Right lobe of liver (tissue), 6 donors: ENCODE data around the gene FRMD4B. TPM values are rescaled to one million over a fixed set of nuclear protein-coding genes. Genes with fewer than 3 reads are reported as not detected.

Source experiments
- ATAC-seq, 4 donors: fragments of 200-7000 bp; cut with Tn5 transposase; one replicate each; pipeline ENCODE4 v1.9.1; 2020; ENCODE audit warnings: mild to moderate bottlenecking in 4 of 4, moderate library complexity in 4 of 4
- DNase-seq, 3 donors: peaks; one replicate each; pipeline ENCODE4 v3.0.0-alpha.2; 2020
- H3K27ac ChIP-seq, 3 donors: fragments of 200-600 bp; one replicate each; pipeline ENCODE4 v1.8.0; 2022
- H3K27me3 ChIP-seq, 2 donors: fragments of 200-600 bp; one replicate each; pipeline ENCODE4 v1.8.0; 2022
- H3K36me3 ChIP-seq, 4 donors: fragments of 200-600 bp; sonication (generic) in 1 of 4; one replicate each; pipeline versions ENCODE4 v1.5.1 to v1.8.0; 2017 to 2022; ENCODE audit warnings: control low read depth in 1 of 4
- H3K4me1 ChIP-seq, 4 donors: fragments of 200-600 bp; sonication (generic) in 1 of 4; one replicate each; pipeline versions ENCODE4 v1.5.1 to v1.8.0; 2017 to 2022; ENCODE audit warnings: control low read depth in 1 of 4
- H3K4me3 ChIP-seq, 3 donors: fragments of 200-600 bp; one replicate each; pipeline ENCODE4 v1.8.0; 2022
- H3K9me3 ChIP-seq, 4 donors: fragments of 200-600 bp; sonication (generic) in 1 of 4; one replicate each; pipeline versions ENCODE4 v1.5.1 to v1.8.0; 2017 to 2022; ENCODE audit warnings: control low read depth in 1 of 4
- CTCF ChIP-seq, 4 donors: fragments of 200-600 bp in 3 of 4; fragments of 450-650 bp in 1 of 4; IDR thresholded peaks; one replicate each; pipeline versions ENCODE4 v1.5.1 to v1.8.0; 2016 to 2022; ENCODE audit warnings: antibody characterized with exemption in 4 of 4, mild to moderate bottlenecking in 2 of 4
- POLR2A ChIP-seq: fragments of 450-650 bp; IDR thresholded peaks from one replicate; pipeline ENCODE4 v1.6.1; 2017; ENCODE audit warnings: antibody characterized with exemption, mild to moderate bottlenecking
- WGBS: methylation state at CpG from one replicate; pipeline ENCODE4 v1.1.6; 2018; ENCODE audit warnings: low coverage, low lambda C conversion rate; ENCODE audit not compliant: insufficient coverage; ENCODE audit errors: missing lambda C conversion rate; 5-methylcytosine and 5-hydroxymethylcytosine counted together
- intact Hi-C, 2 donors: fragments of 100-400 bp; cut with DNase I; formaldehyde crosslinking; loops; one replicate each; pipeline versions ENCODE4 v1.11.2 to v1.14.1; 2022
- total RNA-seq, 6 experiments: library from RNA; depleted of rRNA in 2 of 6; stranded (reverse); fragments of >200 nt in 2 of 6; fragmentation: NEBNext Ultra II Directional in 3 of 6; extraction: Animal tissue kit (Norgen Biotek cat#: 25700) in 3 of 6; gene quantifications; one replicate each; pipeline versions ENCODE4 v1.1.0 to v1.2.4, GENCODE V29; 2016 to 2023
- donor health status: DM: no; HTN: yes; CAD: no.
- donor health status: DM: no; HTN: no; CAD: no.
- donor health status: DM: no; HTN: no; CAD: no.
- donor health status: DM: no; HTN: yes; CAD: no.
- donor health status: DM: no; HTN: yes; CAD: no.

FRMD4B gene
- total RNA-seq, 6 experiments from 2014 or later, result 9.2 to 21.0 (median 12.3) TPM

- TF ChIP-seq POLR2A, result no peak
- peak; percentile 16 to 27 (median 26) for TF ChIP-seq CTCF (IDR thresholded peaks at IDR 0.05)
- no peaks in the 10 kb centered on the region for H3K4me1 ChIP-seq
- H3K9me3 ChIP-seq, result no peaks in the 10 kb centered on the region
- no peak overlapping the region for H3K27ac ChIP-seq
- intact Hi-C loops, result no loop called here
- H3K4me3 ChIP-seq, result no peak overlapping the region
- no peaks in the 10 kb centered on the region for H3K27me3 ChIP-seq
- DNase-seq (no peak), ATAC-seq (no peak)
- no peaks in the 10 kb centered on the region for H3K36me3 ChIP-seq
Measured at GRCh38 chr3:69426967-69427304, 41.0 kb upstream of the FRMD4B start.

DNA sequence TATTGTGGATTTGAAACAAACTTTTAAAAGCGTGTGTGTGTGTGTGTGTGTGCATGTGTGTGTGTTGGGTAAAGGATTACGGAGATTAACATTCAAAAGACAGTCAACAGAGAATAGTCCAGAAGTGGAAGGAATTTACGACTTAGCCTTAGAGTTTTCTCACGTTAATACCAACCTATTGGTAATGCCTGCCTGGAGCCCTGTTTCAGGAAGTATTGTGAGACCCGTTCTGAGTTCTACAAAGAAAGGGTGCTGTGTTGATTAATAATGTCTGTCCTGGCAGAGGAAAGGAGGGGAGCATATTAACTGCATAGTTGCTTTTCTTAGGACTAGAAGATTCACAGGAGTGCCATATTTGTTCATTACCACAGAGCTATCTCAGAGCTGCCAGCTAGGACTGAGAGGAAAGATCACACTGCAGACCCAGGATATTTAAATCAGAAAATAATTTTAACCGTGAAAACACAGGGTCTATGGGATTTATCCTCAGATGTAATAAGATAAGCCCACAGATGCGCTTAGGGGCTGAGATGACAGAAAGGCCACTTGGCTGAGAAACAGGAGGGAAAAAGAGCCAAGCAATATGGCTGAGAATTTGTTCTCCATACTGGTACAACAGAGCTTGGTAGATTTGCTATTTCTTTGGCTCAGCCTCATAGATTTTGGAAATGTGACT lies 40.5 kb upstream of the FRMD4B start:
- intact Hi-C loops, result no loop called here
- WGBS, result 61% methylated on average over 7 of the region's 7 CpGs
- Histone ChIP-seq H3K9me3 (no peaks in the 10 kb centered on the region), H3K27me3 (no peaks in the 10 kb centered on the region), H3K27ac (no peak overlapping the region), H3K4me3 (no peak overlapping the region), H3K4me1 (no peaks in the 10 kb centered on the region), H3K36me3 (no peaks in the 10 kb centered on the region)
- DNase-seq (no peak), ATAC-seq (no peak)
- TF ChIP-seq POLR2A (no peak), CTCF (IDR thresholded peaks at IDR 0.05) (no peak)

DNA sequence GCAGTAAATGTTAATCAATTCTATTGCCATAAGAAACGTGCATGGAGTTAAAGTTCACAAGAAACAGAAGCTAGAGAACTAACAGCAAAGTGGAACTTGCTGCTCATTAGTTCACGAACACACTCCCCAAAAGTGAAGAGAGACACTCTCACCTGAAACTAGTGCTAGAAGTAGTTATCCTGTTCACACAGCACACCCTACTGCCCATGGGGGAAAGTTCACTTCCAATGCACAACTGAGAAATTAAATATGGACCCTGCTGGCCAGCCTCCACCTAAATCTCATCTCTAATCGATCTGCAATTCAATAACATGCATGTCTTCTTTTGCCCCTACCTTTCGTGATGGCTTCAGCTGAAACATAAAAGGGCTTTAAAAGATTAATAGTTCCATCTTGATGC lies 39.4 kb upstream of the FRMD4B start:
- 13% methylated on average over 4 of the region's 4 CpGs for WGBS
- Histone ChIP-seq H3K4me1 (no peaks in the 10 kb centered on the region), H3K27me3 (no peaks in the 10 kb centered on the region), H3K36me3 (no peaks in the 10 kb centered on the region), H3K9me3 (no peaks in the 10 kb centered on the region), H3K4me3 (no peak overlapping the region), H3K27ac (no peak overlapping the region)
- DNase-seq (no peak), ATAC-seq (peak; percentile 67 to 85 (median 82))
- TF ChIP-seq CTCF (IDR thresholded peaks at IDR 0.05) (peak; percentile 48 to 60 (median 52)), POLR2A (no peak)
- intact Hi-C loops, result no loop called here

DNA sequence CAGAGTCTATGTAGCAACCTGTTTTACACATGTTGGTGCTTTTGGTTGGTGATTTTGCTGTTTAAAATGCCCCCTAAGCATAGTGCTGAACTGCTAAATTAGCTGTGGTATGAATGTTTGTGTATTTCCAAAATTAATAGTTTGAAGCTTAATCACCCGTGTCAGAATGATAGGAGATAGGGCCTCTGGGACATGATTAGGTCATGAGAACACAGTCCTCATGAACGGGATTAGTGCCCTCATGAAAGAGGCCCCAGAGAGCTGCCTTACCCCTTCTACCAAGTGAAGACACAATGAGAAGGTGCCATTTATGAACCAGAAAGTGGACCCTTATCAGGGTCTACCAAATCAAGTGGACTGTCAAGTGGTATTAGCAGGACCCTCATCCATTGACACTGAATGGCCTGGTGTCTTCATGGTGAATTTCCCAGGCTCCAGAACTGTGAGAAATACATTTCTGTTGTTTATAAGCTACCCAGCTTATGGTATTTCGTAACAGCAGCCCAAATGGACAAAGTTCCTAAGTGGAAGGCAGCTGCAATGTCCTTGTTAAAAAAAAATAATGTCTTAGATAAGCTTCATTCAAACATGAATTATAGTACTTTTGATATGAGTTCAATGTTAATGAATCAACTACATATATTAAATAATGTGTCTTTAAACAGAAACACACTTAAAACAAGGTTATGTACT lies 37.7 kb upstream of the FRMD4B start:
- H3K4me3 ChIP-seq, result no peak overlapping the region

More for the DNA sequence above, 37.7 kb upstream of the FRMD4B start:
- ATAC-seq, result no peak
- Histone ChIP-seq H3K36me3 (no peaks in the 10 kb centered on the region), H3K4me1 (no peaks in the 10 kb centered on the region), H3K27me3 (no peaks in the 10 kb centered on the region), H3K27ac (no peak overlapping the region), H3K9me3 (no peaks in the 10 kb centered on the region)
- 63% methylated on average over 3 of the region's 3 CpGs for WGBS
- DNase-seq, result no peak
- TF ChIP-seq CTCF (IDR thresholded peaks at IDR 0.05) (no peak), POLR2A (no peak)
- intact Hi-C loops, result no loop called here
